Forelimb muscle (tissue), 1 donor: ENCODE results near the gene TMEM109. TPM values are rescaled to one million over a fixed set of nuclear protein-coding genes. Genes with fewer than 3 reads are reported as not detected.

Source experiments
- DNase-seq: peaks from one replicate; pipeline ENCODE4 v3.0.0-alpha.2; 2013; ENCODE audit warnings: low read depth
- polyA plus RNA-seq: library from polyadenylated mRNA; unstranded; fragments of 120-200 nt; gene quantifications from one replicate; pipeline ENCODE4 v1.2.1, GENCODE V29; 2013; ENCODE audit not compliant: insufficient read length

Gene TMEM109
- polyA plus RNA-seq, 1 donor = 99.9 TPM

DNA sequence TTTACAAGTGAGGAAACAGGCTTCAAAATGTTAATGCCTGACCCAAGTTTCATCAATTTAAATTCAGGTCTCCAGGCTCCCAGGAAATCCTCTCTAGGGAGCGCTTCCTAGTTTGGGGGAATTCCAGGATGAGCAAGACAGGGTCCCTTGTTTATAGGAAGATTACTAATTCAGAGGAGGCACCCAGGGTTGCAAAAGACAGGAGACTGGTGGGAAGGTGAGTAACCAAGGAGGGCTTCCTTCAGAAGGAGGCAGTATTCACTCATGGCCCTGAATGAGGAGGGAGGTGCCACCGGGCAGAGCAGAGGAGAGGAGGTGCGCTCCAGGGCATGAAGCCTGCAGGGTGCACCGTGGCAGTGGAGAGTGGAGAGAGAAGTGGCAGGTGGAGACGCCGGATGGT, 11.9 kb downstream of the TMEM109 start:
- no peak for DNase-seq

DNA sequence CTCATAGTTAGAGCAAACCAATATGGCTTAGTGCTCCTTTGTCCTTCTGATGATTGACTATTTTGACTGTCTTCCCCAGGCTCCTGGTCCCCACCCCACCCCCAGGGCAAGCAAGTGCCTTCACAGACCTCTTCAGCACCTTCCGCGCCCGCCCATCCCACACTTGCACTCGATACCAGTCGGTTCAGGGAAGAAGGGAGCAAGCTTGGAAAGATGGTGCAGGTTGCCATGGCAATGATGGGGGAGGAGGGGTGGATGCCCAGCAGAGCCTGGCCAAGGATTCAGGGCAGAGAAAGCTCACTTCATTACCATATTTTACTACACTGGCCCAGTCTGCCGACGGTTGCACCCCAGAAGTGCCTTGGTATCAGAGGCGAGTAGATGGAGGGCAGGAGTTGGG, 12.5 kb downstream of the TMEM109 start:
- DNase-seq = no peak

DNA sequence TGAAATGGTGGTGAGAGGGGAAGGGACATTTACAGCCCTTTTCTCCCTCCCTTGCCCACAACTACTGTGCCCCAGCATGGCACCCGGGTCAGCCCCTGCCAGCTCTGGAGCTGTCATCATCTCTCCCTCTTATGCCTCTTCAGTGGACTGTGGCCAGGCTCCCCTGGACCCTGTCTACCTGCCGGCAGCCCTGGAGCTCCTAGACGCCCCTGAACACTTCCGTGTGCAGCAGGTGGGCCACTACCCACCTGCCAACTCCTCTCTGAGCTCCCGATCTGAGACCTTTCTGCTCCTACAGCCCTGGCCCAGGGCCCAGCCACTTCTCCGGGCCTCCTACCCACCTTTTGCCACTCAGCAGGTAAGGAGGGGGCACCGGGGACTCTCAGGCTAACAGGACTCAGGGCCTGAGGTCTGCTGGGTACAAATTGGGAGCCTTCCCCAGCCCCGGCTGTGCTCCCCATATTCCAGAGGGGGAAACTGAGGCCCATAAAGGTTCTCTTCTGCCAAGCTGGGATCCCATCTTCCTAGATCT, 13.2 kb downstream of the TMEM109 start:
- DNase-seq = no peak

DNA sequence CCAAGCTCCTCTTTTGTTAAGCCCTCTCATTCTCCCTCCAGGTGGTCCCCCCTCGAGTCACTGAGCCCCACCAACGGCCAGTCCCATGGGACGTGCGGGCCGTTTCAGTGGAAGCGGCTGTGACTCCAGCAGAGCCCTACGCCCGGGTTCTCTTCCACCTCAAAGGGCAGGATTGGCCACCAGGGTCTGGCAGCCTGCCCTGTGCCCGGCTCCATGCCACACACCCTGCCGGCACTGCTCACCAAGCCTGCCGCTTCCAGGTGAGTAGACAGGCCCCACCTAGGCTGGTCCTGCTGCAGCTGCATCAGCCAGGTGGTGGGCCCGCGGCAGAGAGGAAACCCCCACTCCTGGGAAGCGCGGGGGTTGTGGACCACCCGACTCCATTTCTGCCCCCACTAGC, 13.6 kb downstream of the TMEM109 start:
- DNase-seq = no peak

DNA sequence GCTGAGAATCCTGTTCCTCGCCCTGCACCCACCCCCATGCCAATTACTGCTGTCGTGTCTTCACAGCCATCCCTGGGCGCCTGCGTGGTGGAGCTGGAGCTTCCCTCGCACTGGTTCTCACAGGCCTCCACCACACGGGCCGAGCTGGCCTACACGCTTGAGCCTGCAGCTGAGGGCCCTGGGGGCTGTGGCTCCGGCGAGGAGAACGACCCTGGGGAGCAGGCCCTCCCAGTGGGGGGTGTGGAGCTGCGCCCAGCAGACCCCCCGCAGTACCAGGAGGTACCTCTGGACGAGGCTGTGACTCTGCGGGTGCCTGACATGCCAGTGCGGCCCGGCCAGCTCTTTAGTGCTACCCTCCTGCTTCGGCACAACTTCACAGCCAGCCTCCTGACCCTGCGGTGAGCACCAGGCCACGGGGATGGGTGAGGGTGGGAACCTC, 14.6 kb downstream of the TMEM109 start:
- DNase-seq = no peak

DNA sequence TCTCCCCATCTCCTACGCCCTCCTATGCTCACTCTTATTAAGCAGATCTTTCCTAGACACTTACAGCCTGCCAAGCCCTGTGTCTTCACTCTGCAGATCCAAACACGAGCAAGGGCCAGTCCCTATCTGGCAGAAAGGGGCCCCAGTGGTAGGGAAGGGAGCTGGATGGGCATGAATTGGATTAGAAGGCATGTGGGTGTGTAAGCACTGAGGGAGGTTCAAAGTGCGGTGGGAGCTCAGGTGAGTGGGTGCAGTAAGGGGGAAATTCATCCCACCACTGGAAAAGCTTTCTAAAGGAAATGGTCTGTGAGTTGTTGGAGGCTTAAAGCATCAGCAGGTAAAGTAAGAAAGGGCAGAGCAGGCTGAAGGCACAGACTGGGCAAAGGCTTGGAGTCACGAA, 15.8 kb downstream of the TMEM109 start:
- no peak for DNase-seq

DNA sequence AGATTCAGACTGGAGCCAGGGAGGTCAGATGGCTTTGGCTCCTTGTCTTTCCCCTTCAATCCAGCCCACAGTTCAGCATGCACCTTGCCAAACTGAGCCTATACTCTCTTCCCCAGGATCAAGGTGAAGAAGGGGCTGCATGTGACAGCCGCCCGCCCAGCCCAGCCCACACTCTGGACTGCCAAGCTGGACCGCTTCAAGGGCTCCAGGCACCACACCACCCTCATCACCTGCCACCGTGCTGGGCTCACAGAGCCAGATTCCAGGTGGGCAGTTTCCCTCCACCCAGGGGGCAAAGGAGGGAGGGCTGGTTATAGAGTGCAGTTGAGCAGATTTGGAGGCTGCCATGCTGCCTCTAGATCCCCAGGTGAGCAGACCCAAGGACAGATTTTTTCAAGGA, 16.4 kb downstream of the TMEM109 start:
- no peak for DNase-seq

DNA sequence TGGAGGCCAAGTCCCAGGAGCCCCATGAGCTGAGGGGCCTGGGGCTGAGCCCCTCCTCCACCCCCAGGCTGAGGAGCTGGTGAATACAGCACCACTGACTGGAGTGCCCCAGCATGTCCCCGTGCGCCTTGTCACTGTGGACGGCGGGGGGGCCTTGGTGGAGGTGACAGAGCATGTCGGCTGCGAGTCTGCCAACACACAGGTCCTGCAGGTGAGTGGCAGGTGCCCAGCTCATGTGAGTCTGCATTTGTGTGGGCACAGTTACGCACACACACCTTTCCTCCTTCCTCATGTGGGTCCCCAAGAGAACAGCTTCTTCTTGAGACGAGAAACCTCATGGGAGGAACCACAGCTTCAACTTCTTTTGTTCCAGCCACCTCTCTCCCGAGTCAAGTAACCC, 18.0 kb downstream of the TMEM109 start:
- no peak for DNase-seq

DNA sequence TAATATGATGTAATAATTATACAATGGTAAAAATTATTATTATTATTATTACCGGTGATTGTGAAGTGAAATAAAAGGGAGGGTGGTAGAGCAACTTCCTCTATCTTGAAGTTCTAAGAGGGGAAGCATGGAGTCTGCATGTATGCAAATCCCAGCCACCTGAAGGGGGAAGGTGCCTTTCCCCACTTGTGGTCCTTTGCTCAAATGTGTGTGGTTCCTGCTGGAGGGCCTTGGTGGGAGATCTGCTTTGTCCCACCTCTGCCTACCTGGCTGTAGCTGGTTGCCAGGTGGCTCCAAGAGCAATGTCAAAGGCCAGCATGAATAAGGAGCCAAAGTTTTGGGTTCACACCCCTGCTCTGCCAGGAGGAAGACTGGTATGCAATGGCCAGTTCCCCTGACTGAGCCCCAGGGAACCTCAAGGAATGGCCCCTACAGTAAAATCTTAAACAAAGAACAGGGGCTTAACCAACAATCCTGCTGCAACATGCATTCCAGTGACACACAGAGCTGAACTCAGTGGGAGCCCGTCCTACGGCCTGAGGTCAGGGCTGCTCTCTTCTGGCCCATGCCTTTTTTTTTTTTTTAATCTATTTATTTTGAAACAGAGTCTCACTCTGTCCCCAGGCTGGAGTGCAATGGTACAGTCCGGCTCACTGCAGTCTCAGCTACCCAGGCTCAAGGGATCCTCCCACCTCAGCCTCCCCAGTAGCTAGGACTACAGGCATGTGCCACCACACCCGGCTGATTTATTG, 18.8 kb downstream of the TMEM109 start:
- DNase-seq = no peak

DNA sequence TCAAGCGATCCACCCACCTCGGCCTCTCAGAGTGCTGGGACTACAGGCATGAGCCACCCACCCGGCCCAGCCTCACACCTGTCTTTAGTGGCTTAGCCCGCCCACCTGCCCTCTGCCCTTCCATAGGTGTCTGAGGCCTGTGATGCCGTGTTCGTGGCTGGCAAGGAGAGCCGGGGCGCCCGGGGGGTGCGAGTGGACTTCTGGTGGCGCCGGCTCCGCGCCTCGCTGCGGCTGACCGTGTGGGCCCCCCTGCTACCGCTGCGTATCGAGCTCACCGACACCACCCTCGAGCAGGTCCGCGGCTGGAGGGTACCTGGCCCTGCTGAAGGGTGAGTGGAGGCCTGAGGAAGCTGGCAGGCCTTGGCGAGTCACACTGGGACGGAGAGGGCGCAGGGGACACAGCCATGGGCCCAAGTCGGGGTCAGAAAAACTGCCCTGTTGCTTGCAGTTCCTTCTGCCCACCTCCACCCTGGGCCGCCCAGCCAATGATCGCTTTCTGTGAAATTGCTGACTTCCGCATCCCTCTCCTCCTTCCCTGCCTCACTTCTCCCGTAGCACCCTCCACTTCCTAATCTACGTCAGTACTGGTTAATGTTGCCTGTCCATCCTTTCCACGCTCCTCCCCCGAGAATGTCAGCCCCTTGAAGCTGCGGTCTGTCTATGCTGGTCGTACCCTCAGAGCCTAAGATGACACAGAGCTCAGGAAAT, 19.6 kb downstream of the TMEM109 start:
- DNase-seq = no peak

DNA sequence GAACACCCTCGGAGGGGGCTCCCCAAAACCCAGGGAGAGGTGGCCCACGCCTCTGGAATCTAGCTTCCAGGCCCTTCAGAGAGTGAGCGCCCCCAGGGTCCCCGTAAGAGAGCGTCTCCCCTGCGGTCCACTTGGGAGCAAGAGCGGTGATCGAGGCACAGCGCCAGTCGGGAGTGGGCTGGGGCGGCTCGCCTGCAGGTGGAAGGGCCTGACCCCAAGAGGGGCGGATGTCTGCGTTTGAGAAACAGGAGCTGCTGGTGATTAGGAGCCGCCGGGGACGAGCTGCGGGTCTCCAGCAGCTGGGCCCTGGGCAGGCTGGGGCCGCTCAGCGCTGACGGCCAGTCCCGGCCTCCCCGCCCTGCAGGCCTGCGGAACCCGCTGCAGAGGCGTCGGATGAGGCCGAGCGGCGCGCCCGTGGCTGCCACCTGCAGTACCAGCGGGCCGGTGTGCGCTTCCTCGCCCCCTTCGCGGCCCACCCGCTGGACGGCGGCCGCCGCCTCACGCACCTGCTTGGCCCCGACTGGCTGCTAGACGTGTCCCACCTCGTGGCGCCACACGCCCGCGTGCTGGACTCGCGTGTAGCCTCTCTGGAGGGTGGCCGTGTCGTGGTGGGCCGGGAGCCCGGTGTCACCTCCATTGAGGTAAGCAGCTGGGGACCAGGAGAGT, 20.3 kb downstream of the TMEM109 start:
- no peak for DNase-seq

DNA sequence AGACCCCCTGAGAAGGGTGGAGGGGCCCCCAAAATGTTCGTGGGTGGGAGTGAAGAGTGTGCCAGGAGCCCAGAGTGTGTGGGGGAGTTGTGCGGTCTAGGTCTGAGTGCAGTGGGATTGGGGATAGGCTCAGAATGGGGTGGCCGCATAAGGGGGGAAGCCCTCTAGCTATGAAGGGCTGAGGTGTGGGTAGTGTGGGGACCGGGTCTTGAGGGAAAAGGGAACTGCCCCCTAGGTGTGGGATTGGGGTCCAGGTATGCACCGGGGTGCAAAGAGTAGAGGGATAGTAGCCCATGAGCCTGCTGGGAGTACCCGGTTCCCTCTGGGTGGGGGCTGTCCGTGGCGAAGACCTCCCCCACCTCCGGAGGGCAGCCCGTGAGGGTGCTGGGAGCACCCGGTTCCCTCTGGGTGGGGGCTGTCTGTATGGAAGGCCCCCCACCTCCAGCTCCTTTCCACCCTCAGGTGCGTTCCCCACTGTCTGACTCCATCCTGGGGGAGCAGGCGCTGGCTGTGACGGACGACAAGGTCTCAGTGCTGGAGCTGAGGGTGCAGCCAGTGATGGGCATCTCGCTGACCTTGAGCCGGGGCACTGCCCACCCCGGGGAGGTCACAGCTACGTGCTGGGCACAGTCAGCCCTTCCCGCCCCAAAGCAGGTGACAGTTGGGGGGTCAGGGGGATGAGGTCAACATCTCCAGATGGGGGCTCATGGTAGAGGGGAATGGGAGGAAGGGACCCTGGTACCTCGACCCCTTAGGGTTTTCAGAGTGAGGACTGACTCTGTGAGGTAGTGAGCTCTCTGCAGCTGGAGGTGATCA, 21.0 kb downstream of the TMEM109 start:
- no peak for DNase-seq

DNA sequence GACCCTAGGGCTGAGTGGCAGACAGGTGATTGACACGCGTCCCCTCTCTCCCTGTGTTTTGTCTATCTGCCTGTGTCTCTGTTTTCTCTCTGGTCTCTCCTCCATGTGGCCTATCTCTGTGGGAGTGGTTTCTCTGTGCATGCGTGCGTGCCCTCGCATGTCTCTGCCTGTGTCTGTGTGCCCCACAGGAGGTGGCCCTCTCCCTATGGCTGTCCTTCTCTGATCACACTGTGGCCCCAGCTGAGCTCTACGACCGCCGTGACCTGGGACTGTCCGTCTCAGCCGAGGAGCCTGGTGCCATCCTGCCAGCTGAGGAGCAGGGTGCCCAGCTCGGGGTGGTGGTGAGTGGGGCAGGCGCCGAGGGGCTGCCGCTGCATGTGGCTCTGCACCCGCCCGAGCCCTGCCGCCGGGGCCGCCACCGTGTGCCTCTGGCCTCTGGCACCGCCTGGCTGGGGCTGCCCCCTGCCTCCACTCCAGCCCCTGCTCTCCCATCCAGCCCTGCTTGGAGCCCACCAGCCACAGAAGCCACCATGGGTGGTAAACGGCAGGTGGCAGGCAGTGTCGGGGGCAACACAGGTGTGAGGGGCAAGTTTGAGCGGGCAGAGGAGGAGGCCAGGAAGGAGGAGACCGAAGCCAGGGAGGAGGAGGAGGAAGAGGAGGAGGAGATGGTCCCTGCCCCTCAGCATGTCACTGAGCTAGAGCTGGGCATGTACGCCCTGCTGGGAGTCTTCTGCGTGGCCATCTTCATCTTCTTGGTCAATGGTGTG, 21.9 kb downstream of the TMEM109 start:
- no peak for DNase-seq

DNA sequence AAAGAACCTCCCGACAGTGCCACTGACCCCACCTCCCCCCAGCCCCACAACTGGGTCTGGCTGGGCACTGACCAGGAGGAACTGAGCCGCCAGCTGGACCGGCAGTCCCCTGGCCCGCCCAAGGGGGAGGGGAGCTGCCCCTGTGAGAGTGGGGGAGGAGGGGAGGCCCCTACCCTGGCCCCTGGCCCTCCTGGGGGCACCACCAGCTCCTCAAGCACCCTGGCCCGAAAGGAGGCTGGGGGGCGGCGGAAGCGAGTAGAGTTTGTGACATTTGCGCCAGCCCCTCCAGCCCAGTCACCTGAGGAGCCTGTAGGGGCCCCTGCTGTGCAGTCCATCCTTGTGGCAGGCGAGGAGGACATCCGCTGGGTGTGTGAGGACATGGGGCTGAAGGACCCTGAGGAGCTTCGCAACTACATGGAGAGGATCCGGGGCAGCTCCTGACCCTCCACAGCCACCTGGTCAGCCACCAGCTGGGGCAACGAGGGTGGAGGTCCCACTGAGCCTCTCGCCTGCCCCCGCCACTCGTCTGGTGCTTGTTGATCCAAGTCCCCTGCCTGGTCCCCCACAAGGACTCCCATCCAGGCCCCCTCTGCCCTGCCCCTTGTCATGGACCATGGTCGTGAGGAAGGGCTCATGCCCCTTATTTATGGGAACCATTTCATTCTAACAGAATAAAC, 22.6 kb downstream of the TMEM109 start:
- DNase-seq = no peak

DNA sequence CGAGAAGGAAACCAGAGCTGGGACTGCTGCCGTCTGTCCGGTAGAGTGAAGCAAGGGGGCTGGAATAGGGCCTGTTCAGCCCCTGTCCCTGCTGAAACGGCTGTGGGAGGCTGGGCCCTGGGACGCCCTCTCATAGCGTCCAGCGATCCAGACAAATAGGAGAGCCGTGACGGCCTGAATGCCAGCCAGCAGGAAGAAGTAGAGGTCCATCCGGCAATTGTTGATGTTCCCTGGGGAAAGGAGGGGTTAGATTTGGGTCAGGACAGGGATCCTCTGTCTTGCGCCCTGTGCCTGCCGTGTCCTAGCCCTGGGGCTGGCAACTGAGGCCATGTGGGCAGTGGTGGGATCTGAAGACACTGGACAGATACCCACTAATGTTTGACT, 23.2 kb downstream of the TMEM109 start:
- no peak for DNase-seq

DNA sequence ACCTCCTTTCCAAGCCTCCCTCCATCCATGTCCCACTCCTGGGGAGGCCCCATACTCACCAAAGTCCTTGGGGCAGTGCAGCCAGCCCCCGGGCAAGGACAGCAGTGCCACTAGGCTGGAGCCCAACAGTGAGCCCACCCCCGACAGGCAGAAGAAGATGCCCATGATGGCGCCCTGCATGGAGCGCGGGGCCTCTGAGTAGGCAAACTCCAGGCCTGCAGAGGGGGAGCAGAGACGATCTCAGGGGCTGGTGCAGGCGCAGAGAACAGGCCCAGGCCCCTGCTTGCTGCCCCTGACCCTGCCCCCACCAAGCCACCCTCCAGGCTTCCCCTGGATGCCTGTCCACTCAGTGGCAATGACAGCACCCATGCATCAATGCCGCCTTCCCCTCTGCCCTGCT, 23.9 kb downstream of the TMEM109 start:
- no peak for DNase-seq

DNA sequence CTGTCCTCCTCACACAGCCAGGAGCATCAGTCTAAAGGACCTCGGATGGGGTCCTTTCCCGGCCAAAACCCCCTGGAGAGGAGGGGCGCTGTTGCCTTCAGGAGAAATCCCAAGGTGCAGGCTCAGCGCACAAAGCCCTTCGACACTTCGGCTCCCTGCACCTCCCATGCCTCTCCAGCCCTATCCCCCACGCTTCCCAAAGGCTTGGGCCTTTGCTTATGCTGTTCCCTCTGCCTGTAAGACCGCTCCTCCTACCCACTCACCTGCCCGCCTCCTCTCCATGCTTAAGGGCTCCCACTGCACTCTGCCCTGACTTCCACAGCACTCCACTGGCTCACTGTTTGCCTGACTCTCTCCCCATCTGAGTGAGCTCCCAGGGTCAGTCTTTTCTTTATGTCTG, 24.5 kb downstream of the TMEM109 start:
- DNase-seq = no peak

DNA sequence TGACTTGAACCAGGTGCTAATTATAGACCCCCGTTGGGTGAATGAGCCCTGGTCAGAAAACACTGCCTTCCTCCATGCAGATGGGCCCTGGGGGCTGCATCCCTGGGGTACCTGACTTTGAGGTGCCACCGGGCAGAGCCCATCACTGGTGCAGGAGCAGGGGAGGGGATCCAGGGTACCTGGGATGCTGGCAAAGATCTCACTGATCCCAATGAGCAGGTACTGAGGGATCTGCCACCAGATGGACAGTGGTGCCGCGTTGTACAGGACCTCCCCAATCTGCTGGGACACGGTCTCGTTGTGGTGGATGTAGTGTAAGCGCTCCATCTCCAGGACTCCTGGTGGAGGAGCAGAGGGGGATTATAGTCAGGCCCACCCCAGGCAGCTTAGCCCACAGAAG, 25.3 kb downstream of the TMEM109 start:
- no peak for DNase-seq

DNA sequence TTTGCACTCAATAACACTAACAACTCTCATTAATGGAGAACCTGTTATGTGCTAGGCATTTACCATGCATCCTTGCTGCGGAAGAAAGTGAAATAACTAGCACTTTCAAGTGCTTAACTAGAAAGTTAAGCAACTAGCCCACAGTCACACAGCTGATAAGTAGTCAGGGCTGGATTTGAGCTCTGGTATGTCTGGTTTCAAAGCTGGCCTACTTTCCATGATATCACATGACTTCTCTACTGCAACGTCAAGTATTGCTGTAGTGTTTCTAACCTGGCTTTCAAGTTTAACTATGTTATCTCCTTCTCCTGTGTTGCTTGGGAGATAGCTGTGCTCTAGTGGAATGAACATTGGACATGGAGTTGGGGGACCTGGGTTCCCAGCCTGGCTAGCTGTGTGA, 25.9 kb downstream of the TMEM109 start:
- no peak for DNase-seq

DNA sequence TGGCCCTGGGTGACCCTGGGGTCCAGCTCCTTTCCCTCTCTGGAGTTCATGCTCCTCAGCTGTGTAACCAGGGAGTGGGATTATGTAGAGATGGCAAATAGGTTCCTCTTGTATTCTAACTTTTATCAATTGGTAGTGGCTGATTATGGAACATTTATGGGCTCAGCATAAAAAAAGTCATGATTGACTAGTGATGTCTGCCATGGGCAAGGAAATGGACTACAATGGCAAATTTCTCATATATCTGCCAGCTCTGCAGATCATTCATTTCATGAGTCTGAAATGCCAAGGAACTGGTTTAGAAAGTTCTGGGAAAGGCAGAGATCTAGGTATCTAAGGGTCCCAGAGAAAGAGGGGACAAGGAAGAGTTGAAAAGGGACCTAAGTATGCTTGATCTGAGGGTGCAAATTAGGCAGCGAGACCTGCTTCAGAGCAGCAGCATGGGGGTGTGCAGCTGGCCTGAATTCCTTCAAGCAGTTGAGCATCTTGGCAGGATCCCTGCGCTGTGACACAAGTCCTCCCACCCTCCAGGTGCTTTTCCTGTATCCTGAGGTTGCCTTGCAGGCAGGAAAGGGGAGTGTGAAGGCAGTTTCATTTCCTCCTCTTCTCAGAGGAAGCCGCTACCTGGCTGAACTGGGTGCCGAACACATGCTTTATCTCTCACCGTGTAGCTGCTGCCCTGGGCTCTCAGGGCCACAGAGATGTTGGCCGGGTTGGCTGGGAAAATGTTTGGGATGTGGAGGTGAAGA, 27.6 kb downstream of the TMEM109 start:
- no peak for DNase-seq
